Gastroesophageal sphincter (tissue), 4 donors: ENCODE results near the gene ARMC9. TPM values are rescaled to one million over a fixed set of nuclear protein-coding genes. Genes with fewer than 3 reads are reported as not detected.

Source experiments
- ATAC-seq: fragments of 150-250 bp; one replicate; pipeline ENCODE4 v1.9.1; 2016; ENCODE audit warnings: mild to moderate bottlenecking, moderate library complexity
- H3K27ac ChIP-seq, 4 donors: fragments of 200-600 bp; sonication (generic) in 3 of 4; 1 replicate in 3 of 4; 2 replicates in 1 of 4; pipeline ENCODE4 v1.5.1; 2016 to 2019
- H3K27me3 ChIP-seq: fragments of 200-600 bp; sonication (generic); one replicate; pipeline ENCODE4 v1.5.1; 2019
- H3K36me3 ChIP-seq, 2 donors: fragments of 200-600 bp; sonication (generic); one replicate each; pipeline ENCODE4 v1.5.1; 2019; ENCODE audit warnings: control low read depth in 1 of 2
- H3K4me1 ChIP-seq, 3 donors: fragments of 200-600 bp; sonication (generic); 1 replicate in 2 of 3; 2 replicates in 1 of 3; pipeline ENCODE4 v1.5.1; 2016 to 2019; ENCODE audit warnings: control low read depth in 2 of 3
- H3K4me3 ChIP-seq, 2 donors: fragments of 200-600 bp; sonication (generic); one replicate each; pipeline ENCODE4 v1.5.1; 2019; ENCODE audit warnings: mild to moderate bottlenecking in 1 of 2, moderate library complexity in 1 of 2
- H3K9me3 ChIP-seq, 3 donors: fragments of 200-600 bp; sonication (generic); one replicate each; pipeline ENCODE4 v1.5.1; 2017 to 2019; ENCODE audit warnings: control low read depth in 2 of 3
- CTCF ChIP-seq, 4 experiments: fragments of 200-600 bp in 2 of 4; fragments of 450-650 bp in 2 of 4; sonication (generic) in 1 of 4; IDR thresholded peaks; one replicate each; pipeline ENCODE4 v1.5.1; 2017 to 2019; ENCODE audit warnings: antibody characterized with exemption in 4 of 4, mild to moderate bottlenecking in 2 of 4, moderate library complexity in 2 of 4
- EP300 ChIP-seq: sonication (generic); formaldehyde crosslinking; IDR thresholded peaks from one replicate; pipeline ENCODE4 v1.6.1; 2017; ENCODE audit warnings: antibody characterized with exemption, mild to moderate bottlenecking
- POLR2A ChIP-seq, 2 donors: fragments of 450-650 bp; IDR thresholded peaks; one replicate each; pipeline ENCODE4 v1.6.1; 2017; ENCODE audit warnings: antibody characterized with exemption in 2 of 2, mild to moderate bottlenecking in 2 of 2, moderate library complexity in 1 of 2
- POLR2AphosphoS5 ChIP-seq: sonication (generic); formaldehyde crosslinking; IDR thresholded peaks from one replicate; pipeline ENCODE4 v1.6.1; 2017; ENCODE audit warnings: antibody characterized with exemption
- WGBS, 2 donors: methylation state at CpG; one replicate each; pipeline ENCODE4 v1.1.5; 2018; ENCODE audit warnings: low coverage in 1 of 2; 5-methylcytosine and 5-hydroxymethylcytosine counted together
- total RNA-seq, 4 donors: library from RNA; depleted of rRNA; stranded (reverse); fragments of >200 nt; gene quantifications; one replicate each; pipeline ENCODE4 v1.1.0, GENCODE V29; 2016

Gene ARMC9
- total RNA-seq, 4 donors from 2014 or later: 69.6 to 298 (median 152) TPM

GRCh38 chr2:231197706-231198290 lies 633 bp upstream of the ARMC9 start:
- WGBS, 2 donors: 18 to 32% methylated on average over 9 of the region's 11 CpGs
- Histone ChIP-seq H3K27me3 (no peaks in the 10 kb centered on the region), H3K9me3 (no peaks in the 10 kb centered on the region), H3K4me1 (peaks cover 0 to 53% (median 1%) of the 10 kb centered on the region in 3 donors), H3K27ac (peak overlapping the region; percentile 23 to 96 (median 88)), H3K36me3 (peaks cover 0 to 3% of the 10 kb centered on the region in 2 donors), H3K4me3 (peak overlapping the region; percentile 44 to 83)
- no peak for ATAC-seq
- TF ChIP-seq POLR2AphosphoS5 (no peak), CTCF (IDR thresholded peaks at IDR 0.05) (no peak), EP300 (no peak), POLR2A (IDR thresholded peaks at IDR 0.05) (no peak)

- Histone ChIP-seq H3K27ac (peak overlapping the region; percentile 23 to 96 (median 88)), H3K36me3 (peaks cover 0 to 8% of the 10 kb centered on the region in 2 donors)
- peak; percentile 21 for ATAC-seq
These were observed 788 bp downstream of the ARMC9 start for GRCh38 chr2:231199219-231199618.

GRCh38 chr2:231200805-231201474 lies 2.5 kb downstream of the ARMC9 start:
- H3K36me3 ChIP-seq: peaks cover 0 to 8% of the 10 kb centered on the region in 2 donors
- H3K27ac ChIP-seq: peak overlapping the region; percentile 16 to 96 (median 80)
- H3K27me3 ChIP-seq: no peaks in the 10 kb centered on the region
- H3K4me3 ChIP-seq: peak overlapping the region; percentile 13 to 83
- no peak for ATAC-seq
- TF ChIP-seq EP300 (no peak), POLR2AphosphoS5 (no peak), CTCF (IDR thresholded peaks at IDR 0.05) (no peak), POLR2A (IDR thresholded peaks at IDR 0.05) (no peak)
- peaks cover 0 to 78% (median 0%) of the 10 kb centered on the region in 3 donors for H3K4me1 ChIP-seq
- WGBS, 2 donors: 73 to 75% methylated on average over 3 of the region's 3 CpGs
- no peaks in the 10 kb centered on the region for H3K9me3 ChIP-seq

More at GRCh38 chr2:231199219-231199618, 788 bp downstream of the ARMC9 start:
- whole genome bisulfite sequencing, 2 donors: 0 to 34% methylated on average over 2 of the region's 5 CpGs
- peak overlapping the region; percentile 44 to 83 for H3K4me3 ChIP-seq
- H3K4me1 ChIP-seq: peaks cover 0 to 64% (median 0%) of the 10 kb centered on the region in 3 donors
- no peaks in the 10 kb centered on the region for H3K9me3 ChIP-seq
- peak; percentile 58 for TF ChIP-seq POLR2AphosphoS5
- TF ChIP-seq CTCF (IDR thresholded peaks at IDR 0.05): no peak
- no peaks in the 10 kb centered on the region for H3K27me3 ChIP-seq

GRCh38 chr2:231201475-231201814 lies 3.0 kb downstream of the ARMC9 start:
- H3K36me3 ChIP-seq: peaks cover 0 to 8% of the 10 kb centered on the region in 2 donors
- no peaks in the 10 kb centered on the region for H3K9me3 ChIP-seq
- TF ChIP-seq POLR2AphosphoS5: no peak
- TF ChIP-seq EP300: no peak
- no peak for TF ChIP-seq CTCF (IDR thresholded peaks at IDR 0.05)
- TF ChIP-seq POLR2A (IDR thresholded peaks at IDR 0.05): no peak
- WGBS, 2 donors: 56 to 68% methylated on average over 4 of the region's 4 CpGs
- no peak for ATAC-seq
- no peaks in the 10 kb centered on the region for H3K27me3 ChIP-seq
- peak overlapping the region; percentile 16 to 96 (median 80) for H3K27ac ChIP-seq
- peak overlapping the region; percentile 13 to 83 for H3K4me3 ChIP-seq
- peaks cover 0 to 83% (median 0%) of the 10 kb centered on the region in 3 donors for H3K4me1 ChIP-seq

- no peak for TF ChIP-seq EP300
- no peak for TF ChIP-seq CTCF (IDR thresholded peaks at IDR 0.05)
- TF ChIP-seq POLR2A (IDR thresholded peaks at IDR 0.05): no peak
- no peak for TF ChIP-seq POLR2AphosphoS5
- H3K27me3 ChIP-seq: no peaks in the 10 kb centered on the region
- no peak overlapping the region for H3K4me3 ChIP-seq
- no peak for ATAC-seq
- peaks cover 0 to 89% (median 0%) of the 10 kb centered on the region in 3 donors for H3K4me1 ChIP-seq
- H3K9me3 ChIP-seq: no peaks in the 10 kb centered on the region
- WGBS, 2 donors: 89 to 91% methylated on average over 4 to 6 of the region's 7 CpGs
- H3K27ac ChIP-seq: peak overlapping the region in 3 of 4 donors; percentile 82 to 96 (median 85)
- H3K36me3 ChIP-seq: peaks cover 0 to 10% of the 10 kb centered on the region in 2 donors
These were observed 4.7 kb downstream of the ARMC9 start for GRCh38 chr2:231203087-231203486.
